WI38 (cell line): ENCODE results near the gene CACNA2D3.

Experiments
- H3K4me3 ChIP-seq: 2 replicates; pipeline ENCODE4 v1.5.1; 2011; ENCODE audit warnings: low read depth, mild to moderate bottlenecking, control low read depth, low read length
- TF ChIP-seq, protein P1 (sequence below): IDR thresholded peaks from 2 replicates; pipeline ENCODE4 v1.5.1; 2012; ENCODE audit warnings: low read depth, mild to moderate bottlenecking, control low read depth, low read length

The CACNA2D3 gene

GRCh38 chr3:54773271-54773670, 650.9 kb downstream of the CACNA2D3 start:
- TF ChIP-seq, protein P1, sequence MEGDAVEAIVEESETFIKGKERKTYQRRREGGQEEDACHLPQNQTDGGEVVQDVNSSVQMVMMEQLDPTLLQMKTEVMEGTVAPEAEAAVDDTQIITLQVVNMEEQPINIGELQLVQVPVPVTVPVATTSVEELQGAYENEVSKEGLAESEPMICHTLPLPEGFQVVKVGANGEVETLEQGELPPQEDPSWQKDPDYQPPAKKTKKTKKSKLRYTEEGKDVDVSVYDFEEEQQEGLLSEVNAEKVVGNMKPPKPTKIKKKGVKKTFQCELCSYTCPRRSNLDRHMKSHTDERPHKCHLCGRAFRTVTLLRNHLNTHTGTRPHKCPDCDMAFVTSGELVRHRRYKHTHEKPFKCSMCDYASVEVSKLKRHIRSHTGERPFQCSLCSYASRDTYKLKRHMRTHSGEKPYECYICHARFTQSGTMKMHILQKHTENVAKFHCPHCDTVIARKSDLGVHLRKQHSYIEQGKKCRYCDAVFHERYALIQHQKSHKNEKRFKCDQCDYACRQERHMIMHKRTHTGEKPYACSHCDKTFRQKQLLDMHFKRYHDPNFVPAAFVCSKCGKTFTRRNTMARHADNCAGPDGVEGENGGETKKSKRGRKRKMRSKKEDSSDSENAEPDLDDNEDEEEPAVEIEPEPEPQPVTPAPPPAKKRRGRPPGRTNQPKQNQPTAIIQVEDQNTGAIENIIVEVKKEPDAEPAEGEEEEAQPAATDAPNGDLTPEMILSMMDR: no peak
- H3K4me3 ChIP-seq: no peak overlapping the region

GRCh38 chr3:54776601-54777000, 654.2 kb downstream of the CACNA2D3 start:
- H3K4me3 ChIP-seq: no peak overlapping the region
- TF ChIP-seq, protein P1: no peak

DNA sequence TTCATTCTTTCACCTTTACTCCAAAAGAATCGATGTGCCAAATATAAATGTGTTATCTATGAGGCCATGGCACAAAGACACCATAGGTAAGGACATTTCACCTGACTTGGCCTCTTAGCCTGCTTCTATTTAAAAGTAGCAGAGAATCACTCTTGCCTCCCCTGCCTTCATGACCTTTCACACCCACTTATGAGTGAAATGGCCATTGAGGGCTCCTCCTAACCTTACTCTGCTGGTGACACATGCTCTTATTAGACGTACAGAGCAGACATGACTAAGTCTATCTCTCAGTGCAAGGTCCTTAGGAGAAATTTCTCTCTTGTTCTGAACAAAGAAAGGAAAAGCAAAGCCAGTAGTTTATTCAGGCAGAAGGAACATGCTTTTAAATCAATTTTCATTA, 654.8 kb downstream of the CACNA2D3 start:
- TF ChIP-seq, protein P1: no peak
- H3K4me3 ChIP-seq: no peak overlapping the region

DNA sequence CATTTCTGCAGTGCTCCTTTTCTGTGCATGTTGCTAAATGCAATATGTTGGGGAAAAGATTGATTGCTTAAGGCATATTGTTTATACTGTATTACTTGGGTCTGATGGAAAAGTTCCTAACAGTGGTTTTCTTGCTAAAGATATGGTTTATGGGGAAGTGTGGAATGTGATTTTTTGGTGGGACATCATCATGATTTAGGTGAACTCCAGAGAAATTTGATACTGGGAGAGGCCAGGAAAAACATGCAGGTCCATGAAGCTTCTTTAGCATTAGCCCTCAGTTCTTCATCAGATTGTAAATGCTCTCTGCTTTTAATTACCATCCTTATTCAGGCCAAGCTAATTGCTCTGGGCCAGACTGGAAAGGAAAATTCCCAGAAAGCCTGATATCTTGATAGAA, 658.0 kb downstream of the CACNA2D3 start:
- TF ChIP-seq, protein P1: no peak

GRCh38 chr3:54781728-54782127, 659.4 kb downstream of the CACNA2D3 start:
- no peak overlapping the region for H3K4me3 ChIP-seq
- TF ChIP-seq, protein P1: no peak

More for the DNA sequence above, 658.0 kb downstream of the CACNA2D3 start:
- H3K4me3 ChIP-seq: no peak overlapping the region

GRCh38 chr3:54783611-54784010, 661.3 kb downstream of the CACNA2D3 start:
- TF ChIP-seq, protein P1: no peak
- no peak overlapping the region for H3K4me3 ChIP-seq

GRCh38 chr3:54784021-54784420, 661.7 kb downstream of the CACNA2D3 start:
- H3K4me3 ChIP-seq: no peak overlapping the region
- TF ChIP-seq, protein P1: no peak
